Upper lobe of left lung (tissue), 4 donors: ENCODE results near the gene CENPX.

ENCODE experiments used
- POLR2AphosphoS5 ChIP-seq, 2 donors: sonication (generic); formaldehyde crosslinking; IDR thresholded peaks; one replicate each; pipeline ENCODE4 v1.5.1; 2017; ENCODE audit warnings: antibody characterized with exemption in 2 of 2
- TF ChIP-seq, protein P1 (sequence below), 6 experiments: fragments of 450-650 bp in 4 of 6; fragments of 200-600 bp in 2 of 6; sonication (generic) in 2 of 6; IDR thresholded peaks; one replicate each; pipeline ENCODE4 v1.5.1; 2016 to 2019; ENCODE audit warnings: antibody characterized with exemption in 6 of 6

DNA sequence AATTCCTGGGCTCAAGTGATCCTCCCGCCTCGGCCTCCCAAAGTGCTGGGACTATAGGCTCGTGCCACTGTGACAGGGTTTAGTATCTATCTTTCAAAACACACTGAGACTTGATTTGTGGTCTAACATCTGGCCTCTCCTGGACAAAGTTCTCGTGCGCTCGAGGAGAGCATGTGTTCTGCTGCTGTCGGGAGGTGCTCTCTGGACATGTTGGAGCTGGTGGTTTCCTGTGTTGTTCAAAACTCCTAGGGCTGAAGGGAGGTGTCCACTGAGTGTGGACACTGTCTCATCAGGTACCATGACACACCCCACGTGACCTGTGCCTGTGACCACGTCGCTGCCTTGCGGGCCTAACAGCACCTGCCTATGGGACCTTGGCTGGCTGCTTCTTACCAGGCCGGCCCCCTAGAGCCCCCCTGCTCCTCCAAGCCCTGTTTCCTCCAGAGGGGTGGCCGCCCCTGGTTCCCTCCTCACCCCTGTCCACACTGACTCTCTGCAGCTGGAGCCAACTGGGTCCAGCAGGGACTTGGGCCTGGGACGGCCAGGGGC is 23.3 kb upstream of the CENPX start:
- TF ChIP-seq POLR2AphosphoS5 (IDR thresholded peaks at IDR 0.05) = no peak
- TF ChIP-seq, protein P1, sequence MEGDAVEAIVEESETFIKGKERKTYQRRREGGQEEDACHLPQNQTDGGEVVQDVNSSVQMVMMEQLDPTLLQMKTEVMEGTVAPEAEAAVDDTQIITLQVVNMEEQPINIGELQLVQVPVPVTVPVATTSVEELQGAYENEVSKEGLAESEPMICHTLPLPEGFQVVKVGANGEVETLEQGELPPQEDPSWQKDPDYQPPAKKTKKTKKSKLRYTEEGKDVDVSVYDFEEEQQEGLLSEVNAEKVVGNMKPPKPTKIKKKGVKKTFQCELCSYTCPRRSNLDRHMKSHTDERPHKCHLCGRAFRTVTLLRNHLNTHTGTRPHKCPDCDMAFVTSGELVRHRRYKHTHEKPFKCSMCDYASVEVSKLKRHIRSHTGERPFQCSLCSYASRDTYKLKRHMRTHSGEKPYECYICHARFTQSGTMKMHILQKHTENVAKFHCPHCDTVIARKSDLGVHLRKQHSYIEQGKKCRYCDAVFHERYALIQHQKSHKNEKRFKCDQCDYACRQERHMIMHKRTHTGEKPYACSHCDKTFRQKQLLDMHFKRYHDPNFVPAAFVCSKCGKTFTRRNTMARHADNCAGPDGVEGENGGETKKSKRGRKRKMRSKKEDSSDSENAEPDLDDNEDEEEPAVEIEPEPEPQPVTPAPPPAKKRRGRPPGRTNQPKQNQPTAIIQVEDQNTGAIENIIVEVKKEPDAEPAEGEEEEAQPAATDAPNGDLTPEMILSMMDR (IDR thresholded peaks at IDR 0.05) = no peak
